NCI-H1092 (cell line): Measurements from ENCODE around the gene HIP1R.
"Not testable (repeated sequence)": the region's sequence is repeated elsewhere in the genome, so short reads cannot be mapped to it uniquely, and the experiment has no call there.

Experiments used
- DNase-seq: peaks from one replicate; lab custom pipeline; 2025; lab: John Stamatoyannopoulos, UW

The HIP1R gene

DNA sequence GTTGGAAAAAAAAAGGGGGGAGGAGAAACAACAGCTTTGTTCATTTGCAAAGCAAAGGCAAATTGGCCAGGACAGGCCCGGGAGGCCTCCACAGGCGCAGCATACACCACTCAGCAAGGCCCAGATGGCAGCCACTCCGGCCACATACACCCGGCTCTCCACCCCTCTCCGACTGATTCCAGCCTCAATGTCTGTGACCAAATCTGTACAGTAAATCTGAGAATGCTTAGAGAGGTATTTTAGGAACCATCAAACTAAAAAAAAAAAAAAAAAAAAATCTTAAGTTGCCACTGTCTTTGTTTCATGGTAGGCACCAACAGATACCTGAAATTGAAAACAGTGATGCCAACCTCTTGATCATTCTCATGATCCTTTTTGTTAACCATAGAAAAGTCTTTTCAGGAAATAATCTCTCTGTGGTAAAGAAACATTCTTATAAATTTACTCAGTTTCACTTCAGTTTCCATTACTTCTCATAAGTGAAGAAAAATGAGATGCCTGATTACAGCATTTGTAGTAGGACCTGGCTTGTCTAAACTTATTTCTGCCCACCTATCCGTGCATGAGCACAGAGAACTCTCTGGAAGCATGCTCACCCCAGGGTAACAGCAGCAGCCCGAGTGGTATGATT lies 40.4 kb downstream of the HIP1R start:
- no peak for DNase-seq

DNA sequence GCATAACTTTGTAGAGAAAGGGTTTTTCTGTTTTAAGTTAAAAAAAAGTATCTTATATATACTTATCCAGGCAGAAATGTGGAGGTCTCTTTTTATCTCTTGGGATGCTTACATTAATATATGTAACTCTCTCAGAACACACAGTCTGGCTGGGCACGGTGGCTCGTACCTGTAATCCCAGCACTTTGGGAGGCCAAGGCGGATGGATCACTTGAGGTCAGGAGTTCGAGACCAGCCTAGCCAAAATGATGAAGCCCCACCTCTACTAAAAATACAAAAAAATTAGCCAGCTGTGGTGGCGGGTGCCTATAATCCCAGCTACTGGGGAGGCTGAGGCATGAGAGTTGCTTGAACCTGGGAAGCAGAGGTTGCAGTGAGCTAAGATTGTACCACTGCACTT lies 41.0 kb downstream of the HIP1R start:
- not testable (repeated sequence) for DNase-seq

- DNase-seq = no peak
Measured at GRCh38 chr12:122876731-122877130, 41.5 kb downstream of the HIP1R start.

DNA sequence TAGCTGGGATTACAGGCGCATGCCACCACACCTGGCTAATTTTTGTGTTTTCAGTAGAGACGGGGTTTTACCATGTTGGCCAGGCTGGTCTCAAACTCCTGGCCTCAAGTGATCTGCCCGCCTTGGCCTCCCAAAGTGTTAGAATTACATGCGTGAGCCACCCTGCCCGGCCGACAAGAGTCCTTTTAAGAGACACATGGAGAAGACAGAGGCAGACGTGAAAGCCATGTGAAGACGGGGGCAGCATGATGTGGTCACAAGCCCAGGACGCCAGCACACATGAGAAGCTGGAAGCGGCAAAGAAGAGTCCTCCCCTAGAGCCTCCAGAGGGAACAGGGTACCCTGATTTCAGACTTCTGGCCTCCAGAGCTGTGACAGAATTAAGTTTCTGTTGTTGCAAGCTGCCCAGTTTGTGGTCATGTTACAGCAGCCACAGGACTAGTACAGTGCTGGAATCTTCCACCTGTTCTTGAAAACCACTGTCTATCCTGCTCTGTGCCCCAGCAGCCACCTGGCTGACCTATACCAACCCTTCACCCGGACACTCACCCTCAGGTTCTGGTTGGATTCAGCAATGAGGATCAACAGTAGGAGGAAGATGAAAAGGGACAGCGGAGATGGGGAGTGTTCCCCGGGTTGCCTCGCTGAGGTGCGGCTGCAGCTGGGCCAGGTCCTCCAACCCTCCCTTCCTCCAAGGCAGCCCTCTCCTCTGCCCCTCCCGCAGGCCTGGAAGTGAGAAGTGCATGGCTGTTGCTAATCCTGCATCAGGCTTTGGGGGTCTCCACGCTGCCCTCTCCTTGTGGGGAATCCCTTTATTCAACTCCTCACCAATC lies 43.7 kb downstream of the HIP1R start:
- DNase-seq = no peak

GRCh38 chr12:122880155-122880667 lies 45.0 kb downstream of the HIP1R start:
- no peak for DNase-seq

DNA sequence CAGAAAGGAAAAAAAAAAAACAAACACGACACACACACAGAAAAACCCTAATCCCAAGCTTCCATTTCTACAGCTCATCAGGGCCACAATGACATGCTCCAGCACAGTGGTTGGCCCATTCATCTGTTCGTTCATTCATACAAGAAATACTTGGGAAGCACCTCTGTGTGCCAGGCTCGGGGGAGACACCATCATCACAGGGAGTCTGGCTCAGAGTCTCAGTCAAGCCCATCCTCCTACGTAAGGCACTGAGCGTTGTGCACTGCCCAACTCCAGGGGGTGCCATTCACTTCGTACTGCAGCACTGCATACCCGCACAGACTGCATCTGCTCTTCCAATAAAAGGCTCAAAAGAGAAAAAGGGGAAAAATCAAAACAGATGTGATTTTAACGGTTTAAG lies 45.4 kb downstream of the HIP1R start:
- DNase-seq = no peak

- DNase-seq = no peak
Measured at GRCh38 chr12:122882908-122883558, 47.8 kb downstream of the HIP1R start.

DNA sequence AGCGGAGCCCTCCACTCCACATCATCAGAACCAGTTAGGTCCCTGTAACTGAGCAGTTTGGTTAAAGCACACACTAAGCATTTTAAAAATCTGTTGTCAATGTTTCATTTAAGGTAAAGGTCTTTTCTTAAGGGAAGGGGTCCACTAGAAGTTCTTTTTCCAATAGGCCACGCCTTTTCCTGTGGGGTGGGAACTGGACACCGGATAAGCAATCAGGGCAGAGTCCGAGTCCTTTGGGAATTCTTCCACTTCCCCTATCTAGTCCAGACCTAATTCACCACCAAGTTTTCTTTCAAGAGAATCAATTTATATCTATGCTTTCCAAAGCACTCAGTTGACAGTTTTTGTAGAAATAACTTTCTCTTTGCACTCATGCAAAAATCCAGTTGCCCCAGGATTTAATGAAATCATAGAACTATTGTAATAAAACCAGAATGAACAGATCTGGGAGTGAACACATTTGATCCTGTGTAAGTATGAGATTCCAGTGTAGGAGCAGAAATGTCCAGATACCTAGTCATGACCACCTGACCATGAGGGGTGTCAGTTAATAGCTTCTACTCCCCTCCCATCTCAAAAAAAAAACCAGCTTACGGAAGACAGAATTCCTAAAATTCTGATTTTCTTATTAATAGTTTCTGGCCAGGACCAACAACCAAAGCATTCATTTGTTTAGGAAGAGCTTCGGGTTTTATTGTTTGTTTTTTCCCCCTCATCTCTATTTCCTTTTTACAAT lies 49.0 kb downstream of the HIP1R start:
- DNase-seq = no peak

DNA sequence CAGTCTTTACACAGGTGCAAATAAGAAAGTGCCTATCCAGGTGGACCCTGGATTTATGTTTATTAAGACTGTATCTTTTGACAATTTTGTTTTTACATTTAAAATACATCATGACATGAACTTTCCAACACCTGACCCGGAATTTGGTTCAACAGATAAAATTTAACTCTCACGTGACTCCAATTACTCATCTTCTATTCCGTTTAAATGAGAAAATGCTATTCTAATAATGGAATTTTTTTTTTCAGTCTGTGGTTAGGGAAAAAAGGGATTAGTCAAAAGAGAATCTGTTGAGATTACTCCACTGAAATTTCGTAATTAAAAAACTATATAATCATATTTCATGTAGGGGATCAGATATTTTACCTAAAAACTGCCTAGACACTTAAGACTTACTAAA lies 49.6 kb downstream of the HIP1R start:
- no peak for DNase-seq

DNA sequence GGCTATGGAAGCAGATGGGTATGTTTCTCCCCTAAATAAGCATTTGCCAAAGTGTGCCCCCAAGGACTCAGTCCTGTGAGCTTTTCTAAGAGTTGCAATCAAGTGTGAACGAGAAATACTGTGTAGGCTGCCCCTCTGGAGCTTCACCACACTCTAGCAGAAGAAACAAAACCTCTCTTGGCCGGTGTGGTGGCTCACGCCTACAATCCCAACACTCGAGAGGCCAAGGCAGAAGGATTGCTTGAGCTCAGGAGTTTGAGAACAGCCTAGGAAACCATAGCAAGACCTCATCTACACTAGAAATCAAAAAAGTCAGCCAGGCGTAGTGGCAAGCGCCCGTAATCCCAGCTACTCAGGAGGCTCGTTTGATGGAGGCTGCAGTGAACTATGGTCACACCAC lies 50.9 kb downstream of the HIP1R start:
- no peak for DNase-seq

GRCh38 chr12:122886851-122887818 lies 51.9 kb downstream of the HIP1R start:
- no peak for DNase-seq

GRCh38 chr12:122887819-122888212 lies 52.6 kb downstream of the HIP1R start:
- DNase-seq = no peak

- no peak for DNase-seq
Measured at GRCh38 chr12:122888232-122888752, 53.0 kb downstream of the HIP1R start.

DNA sequence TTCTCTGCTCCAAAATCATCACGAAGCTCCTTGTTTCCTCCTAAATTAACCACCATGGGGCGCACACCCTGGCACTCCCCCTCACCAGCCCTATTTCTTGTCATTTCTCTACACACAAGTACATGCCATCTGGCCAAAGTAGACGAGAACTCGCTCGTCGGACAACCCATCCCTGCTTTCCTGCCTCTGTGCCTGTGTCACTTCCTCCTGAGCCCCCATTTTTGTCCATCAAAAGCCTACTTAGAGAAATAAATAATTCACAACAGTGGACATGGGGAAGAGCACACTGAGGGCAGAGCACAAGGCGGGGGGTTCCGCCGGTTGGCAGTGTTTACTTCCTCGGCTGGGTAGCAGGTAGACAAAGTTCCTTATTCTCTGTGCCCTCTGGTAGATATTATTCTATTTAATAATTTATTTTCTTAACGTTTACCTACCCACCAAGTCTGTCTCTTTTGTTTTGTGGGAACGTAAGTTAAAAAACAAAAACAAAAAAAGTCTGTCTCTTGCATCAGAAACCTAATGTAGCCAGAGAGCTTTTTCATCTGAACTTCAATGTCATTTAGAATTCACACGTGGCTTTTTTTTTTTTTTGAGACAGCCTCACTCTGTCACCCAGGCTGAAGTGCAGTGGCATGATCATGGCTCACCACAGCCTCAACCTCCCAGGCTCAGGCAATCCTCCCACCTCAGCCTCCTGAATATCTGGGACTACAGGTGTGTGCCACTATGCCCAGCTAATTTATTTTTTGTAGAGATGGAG lies 54.7 kb downstream of the HIP1R start:
- no peak for DNase-seq

GRCh38 chr12:122891661-122892525 lies 56.6 kb downstream of the HIP1R start:
- DNase-seq = no peak

- not testable (repeated sequence) for DNase-seq
Measured at GRCh38 chr12:122892724-122893123, 57.5 kb downstream of the HIP1R start.

GRCh38 chr12:122893208-122894153 lies 58.2 kb downstream of the HIP1R start:
- no peak for DNase-seq
